Heart left ventricle (tissue), 16 donors: ENCODE results near the gene TREM1. TPM values are rescaled to one million over a fixed set of nuclear protein-coding genes. Genes with fewer than 3 reads are reported as not detected.

Experiments
- ATAC-seq, 4 donors: fragments of 200-7000 bp; cut with Tn5 transposase; one replicate each; pipeline ENCODE4 v1.9.1; 2020 to 2022; ENCODE audit warnings: moderate library complexity in 4 of 4, mild to moderate bottlenecking in 3 of 4, moderate number of reproducible peaks in 1 of 4
- DNase-seq, 5 donors: peaks; one replicate each; pipeline ENCODE4 v3.0.0-alpha.2; 2020
- H3K27ac ChIP-seq, 12 donors: fragments of 200-600 bp; sonication (generic) in 4 of 12; one replicate each; pipeline versions ENCODE4 v1.5.0 to v1.8.0; 2016 to 2022; ENCODE audit warnings: mild to moderate bottlenecking in 2 of 12
- H3K27me3 ChIP-seq, 9 donors: fragments of 200-600 bp; sonication (generic) in 2 of 9; one replicate each; pipeline versions ENCODE4 v1.5.1 to v1.8.0; 2016 to 2022; ENCODE audit warnings: mild to moderate bottlenecking in 3 of 9
- H3K36me3 ChIP-seq, 9 donors: fragments of 200-600 bp; sonication (generic) in 2 of 9; one replicate each; pipeline versions ENCODE4 v1.5.0 to v1.8.0; 2018 to 2022; ENCODE audit warnings: mild to moderate bottlenecking in 2 of 9
- H3K4me1 ChIP-seq, 12 donors: fragments of 200-600 bp; sonication (generic) in 4 of 12; one replicate each; pipeline versions ENCODE4 v1.5.0 to v1.8.0; 2016 to 2022; ENCODE audit warnings: mild to moderate bottlenecking in 3 of 12
- H3K4me3 ChIP-seq, 12 donors: fragments of 200-600 bp; sonication (generic) in 4 of 12; one replicate each; pipeline versions ENCODE4 v1.5.0 to v1.8.0; 2017 to 2022; ENCODE audit warnings: mild to moderate bottlenecking in 9 of 12, moderate library complexity in 4 of 12
- H3K9me3 ChIP-seq, 12 donors: fragments of 200-600 bp; sonication (generic) in 4 of 12; one replicate each; pipeline versions ENCODE4 v1.5.0 to v1.8.0; 2016 to 2022; ENCODE audit warnings: mild to moderate bottlenecking in 1 of 12
- CTCF ChIP-seq, 12 donors: fragments of 200-600 bp; sonication (generic) in 4 of 12; IDR thresholded peaks; one replicate each; pipeline versions ENCODE4 v1.5.0 to v1.8.0; 2018 to 2022; ENCODE audit warnings: antibody characterized with exemption in 12 of 12, mild to moderate bottlenecking in 5 of 12
- POLR2A ChIP-seq, 2 donors: fragments of 450-650 bp; IDR thresholded peaks; one replicate each; pipeline ENCODE4 v1.6.1; 2017; ENCODE audit warnings: antibody characterized with exemption in 2 of 2, mild to moderate bottlenecking in 2 of 2, moderate library complexity in 2 of 2
- WGBS, 4 donors: extraction: QIAGEN DNeasy Blood & Tissue Kit in 2 of 4; methylation state at CpG; one replicate each; pipeline versions ENCODE4 v1.1.5 to v1.1.7; 2013 to 2018; 5-methylcytosine and 5-hydroxymethylcytosine counted together
- intact Hi-C, 10 donors: fragments of 100-400 bp; cut with DNase I; formaldehyde crosslinking; loops; one replicate each; pipeline versions ENCODE4 v1.11.1 to v1.14.2; 2022
- polyA plus RNA-seq, 2 donors: library from polyadenylated mRNA; stranded (reverse); fragments of 200-250 nt; gene quantifications; one replicate each; pipeline ENCODE4 v1.2.3, GENCODE V29; 2013
- total RNA-seq, 9 donors: library from RNA; depleted of rRNA in 2 of 9; stranded (reverse); fragments of >200 nt in 2 of 9; fragmentation: NEBNext Ultra II Directional in 3 of 9; extraction: Animal tissue kit (Norgen Biotek cat#: 25700) in 3 of 9; gene quantifications; one replicate each; pipeline versions ENCODE4 v1.1.0 to v1.2.4, GENCODE V29; 2016 to 2023
- donor health status: ischemic (EF 13 %, LVEDD 7.1; RV severe dilation, severe dysfunction).
- donor health status: healthy with polysubstance abuse.
- donor health status: DM: no; HTN: yes; CAD: no.
- donor health status: DM: no; HTN: no; CAD: no.
- donor health status: ischemic (EF 25% LVEDD 6.9; RV normal size, moderate dysfunction).
- donor health status: ischemic (EF 25% LVEDD 5.7; RV mildly dilated, moderate dysfunction).
- donor health status: healthy.
- donor health status: DM: yes; HTN: yes; CAD: no.
- donor health status: ischemic (EF 35%, LVEDD 5.7; RV mildly dilated, moderate dysfunction).
- donor health status: nonischemic (EF 11% LVEDD 7.7; RV severe dilation, severe dysfunction).
- donor health status: DM: yes; HTN: yes; CAD: no.
- donor health status: PGD.
- donor health status: ischemic (EF 29% LVEDD 5.4; RV normal size, mild dysfunction).
- donor health status: nonischemic (EF 23%, LVEDD 6.1; RV moderate dilation, normal function).

Gene TREM1
- total and polyA plus RNA-seq, 11 donors, result 0.19 to 18.4 (median 0.75) TPM

GRCh38 chr6:41239467-41240159, 46.9 kb downstream of the TREM1 start:
- H3K27me3 ChIP-seq, result peaks cover 8 to 48% (median 21%) of the 10 kb centered on the region in 9 donors
- ATAC-seq, result no peak
- H3K4me1 ChIP-seq, result peaks cover 0 to 2% (median 0%) of the 10 kb centered on the region in 12 donors
- 4 to 16% (median 8%) methylated on average over 22 of the region's 22 CpGs for WGBS, 4 donors
- intact Hi-C loops, result no loop called here
- H3K27ac ChIP-seq, result no peak overlapping the region
- no peak for TF ChIP-seq POLR2A (IDR thresholded peaks at IDR 0.05)
- no peak for TF ChIP-seq CTCF (IDR thresholded peaks at IDR 0.05)
- H3K9me3 ChIP-seq, result no peaks in the 10 kb centered on the region
- H3K4me3 ChIP-seq, result no peak overlapping the region
- no peak for DNase-seq
- H3K36me3 ChIP-seq, result no peaks in the 10 kb centered on the region

GRCh38 chr6:41237128-41237527, 49.4 kb downstream of the TREM1 start:
- intact Hi-C loops, result no loop called here
- TF ChIP-seq CTCF (IDR thresholded peaks at IDR 0.05) (no peak), POLR2A (IDR thresholded peaks at IDR 0.05) (no peak)
- no peak for ATAC-seq
- Histone ChIP-seq H3K4me3 (no peak overlapping the region), H3K4me1 (peaks cover 0 to 2% (median 0%) of the 10 kb centered on the region in 12 donors), H3K36me3 (no peaks in the 10 kb centered on the region), H3K9me3 (no peaks in the 10 kb centered on the region), H3K27ac (no peak overlapping the region), H3K27me3 (peaks cover 8 to 44% (median 21%) of the 10 kb centered on the region in 9 donors)
- 51 to 80% (median 75%) methylated on average over 2 to 5 of the region's 5 CpGs for WGBS, 4 donors
- no peak for DNase-seq

- DNase-seq, result no peak
- H3K27me3 ChIP-seq, result peaks cover 8 to 37% (median 21%) of the 10 kb centered on the region in 9 donors
- TF ChIP-seq POLR2A (IDR thresholded peaks at IDR 0.05) (no peak), CTCF (IDR thresholded peaks at IDR 0.05) (no peak)
- WGBS, 4 donors, result 78 to 89% (median 84%) methylated on average over 4 of the region's 4 CpGs
- intact Hi-C loops, result no loop called here
- H3K4me3 ChIP-seq, result no peak overlapping the region
- ATAC-seq, result no peak
- H3K9me3 ChIP-seq, result no peaks in the 10 kb centered on the region
- no peaks in the 10 kb centered on the region for H3K36me3 ChIP-seq
- no peak overlapping the region for H3K27ac ChIP-seq
- H3K4me1 ChIP-seq, result peaks cover 0 to 2% (median 0%) of the 10 kb centered on the region in 12 donors
Observed at GRCh38 chr6:41236276-41236675, 50.2 kb downstream of the TREM1 start.

- TF ChIP-seq POLR2A (IDR thresholded peaks at IDR 0.05) (no peak), CTCF (IDR thresholded peaks at IDR 0.05) (no peak)
- peaks cover 0 to 12% (median 0%) of the 10 kb centered on the region in 9 donors for H3K27me3 ChIP-seq
- WGBS, 4 donors, result 72 to 78% (median 74%) methylated on average over 6 of the region's 6 CpGs
- H3K4me1 ChIP-seq, result no peaks in the 10 kb centered on the region
- no peaks in the 10 kb centered on the region for H3K36me3 ChIP-seq
- no peak overlapping the region for H3K4me3 ChIP-seq
- no peak for ATAC-seq
- intact Hi-C loops, result no loop called here
- DNase-seq, result no peak
- no peaks in the 10 kb centered on the region for H3K9me3 ChIP-seq
- no peak overlapping the region for H3K27ac ChIP-seq
Observed at GRCh38 chr6:41232667-41233066, 53.8 kb downstream of the TREM1 start.
